Measurements from ENCODE around the gene RCSD1. TPM values are rescaled to one million over a fixed set of nuclear protein-coding genes. Genes with fewer than 3 reads are reported as not detected.
"Not testable (repeated sequence)": the region's sequence is repeated elsewhere in the genome, so short reads cannot be mapped to it uniquely, and the experiment has no call there.

RCSD1 gene
- total RNA-seq, 4 donors from 2014 or later: 2.4 to 8.7 (median 4.4) TPM

DNA sequence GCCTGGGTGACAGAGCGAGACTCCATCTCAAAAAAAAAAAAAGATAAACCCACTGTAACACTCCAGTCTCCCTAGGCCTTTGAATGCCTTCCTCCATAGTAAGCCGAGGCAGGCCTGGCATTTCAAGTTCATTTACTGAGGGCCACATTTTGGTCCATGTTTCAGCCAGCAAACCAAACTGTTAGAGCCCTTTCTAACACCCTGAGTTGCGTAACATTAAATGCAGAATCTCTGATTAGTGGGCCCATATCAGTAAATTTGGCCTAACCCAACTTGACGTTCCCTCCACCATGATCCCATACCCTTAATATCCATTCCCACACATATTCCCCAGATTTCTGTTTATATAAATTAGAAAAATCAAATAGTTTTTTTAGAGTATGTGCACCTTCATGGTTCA lies 104.2 kb downstream of the RCSD1 start:
- no peak for DNase-seq (ENCODE audit: low spot score in 2 of 2)
- intact Hi-C loops (cut with DNase I; ENCODE audit: low total_unique reads): no loop called here
- 97% methylated on average over 4 of the region's 4 CpGs for WGBS, 2 donors
- no peak for TF ChIP-seq POLR2A (IDR thresholded peaks at IDR 0.05)
- TF ChIP-seq, protein P1, sequence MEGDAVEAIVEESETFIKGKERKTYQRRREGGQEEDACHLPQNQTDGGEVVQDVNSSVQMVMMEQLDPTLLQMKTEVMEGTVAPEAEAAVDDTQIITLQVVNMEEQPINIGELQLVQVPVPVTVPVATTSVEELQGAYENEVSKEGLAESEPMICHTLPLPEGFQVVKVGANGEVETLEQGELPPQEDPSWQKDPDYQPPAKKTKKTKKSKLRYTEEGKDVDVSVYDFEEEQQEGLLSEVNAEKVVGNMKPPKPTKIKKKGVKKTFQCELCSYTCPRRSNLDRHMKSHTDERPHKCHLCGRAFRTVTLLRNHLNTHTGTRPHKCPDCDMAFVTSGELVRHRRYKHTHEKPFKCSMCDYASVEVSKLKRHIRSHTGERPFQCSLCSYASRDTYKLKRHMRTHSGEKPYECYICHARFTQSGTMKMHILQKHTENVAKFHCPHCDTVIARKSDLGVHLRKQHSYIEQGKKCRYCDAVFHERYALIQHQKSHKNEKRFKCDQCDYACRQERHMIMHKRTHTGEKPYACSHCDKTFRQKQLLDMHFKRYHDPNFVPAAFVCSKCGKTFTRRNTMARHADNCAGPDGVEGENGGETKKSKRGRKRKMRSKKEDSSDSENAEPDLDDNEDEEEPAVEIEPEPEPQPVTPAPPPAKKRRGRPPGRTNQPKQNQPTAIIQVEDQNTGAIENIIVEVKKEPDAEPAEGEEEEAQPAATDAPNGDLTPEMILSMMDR (IDR thresholded peaks at IDR 0.05): no peak
- no peak overlapping the region for H3K4me3 ChIP-seq (ENCODE audit: low read depth, poor library complexity, severe bottlenecking)

DNA sequence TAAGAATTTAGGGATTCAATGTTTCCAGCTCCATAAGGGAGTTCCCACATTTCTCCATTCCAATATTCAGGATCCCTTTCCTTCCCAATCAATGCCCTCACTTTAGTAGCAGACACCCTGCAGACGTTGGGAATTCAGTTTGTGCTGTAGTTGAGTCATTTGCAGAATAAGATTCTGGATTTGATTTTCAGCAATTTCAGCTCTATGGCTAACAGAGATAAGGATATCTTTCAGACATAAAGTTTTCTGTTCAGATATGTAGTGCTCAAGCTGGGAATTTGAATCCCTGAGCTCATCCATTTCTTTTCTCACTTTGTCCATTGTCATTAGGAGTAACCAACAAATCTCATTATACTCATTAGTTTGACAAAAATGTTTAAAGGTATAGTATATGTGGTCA lies 104.8 kb downstream of the RCSD1 start:
- WGBS, 2 donors: 65 to 70% methylated on average over 1 of the region's 1 CpG
- TF ChIP-seq POLR2A (IDR thresholded peaks at IDR 0.05): no peak
- no peak overlapping the region for H3K4me3 ChIP-seq (ENCODE audit: low read depth, poor library complexity, severe bottlenecking)
- intact Hi-C loops (cut with DNase I; ENCODE audit: low total_unique reads): no loop called here
- no peak for DNase-seq (ENCODE audit: low spot score in 2 of 2)

DNA sequence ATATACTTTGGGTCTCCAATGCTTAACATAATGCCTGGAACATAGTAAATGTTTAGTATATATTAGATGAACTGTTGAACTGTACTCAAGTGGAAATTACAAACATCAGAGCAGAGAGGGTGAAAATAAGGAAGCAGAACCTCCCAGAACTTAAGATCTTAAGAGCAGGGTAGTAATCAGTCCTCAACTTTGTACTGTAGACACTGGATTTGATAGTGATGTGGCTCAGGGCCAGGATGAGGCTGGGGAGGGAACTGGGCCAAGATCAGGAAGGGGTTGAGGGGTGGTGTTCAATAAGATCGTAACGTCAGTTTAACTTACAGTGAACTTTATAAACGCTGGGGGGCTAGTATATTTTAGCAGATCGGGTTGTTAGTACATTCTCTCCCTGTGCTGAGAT lies 107.1 kb downstream of the RCSD1 start:
- 86 to 89% methylated on average over 4 of the region's 4 CpGs for WGBS, 2 donors
- TF ChIP-seq, protein P1 (IDR thresholded peaks at IDR 0.05): no peak
- no peak for TF ChIP-seq POLR2A (IDR thresholded peaks at IDR 0.05)

DNA sequence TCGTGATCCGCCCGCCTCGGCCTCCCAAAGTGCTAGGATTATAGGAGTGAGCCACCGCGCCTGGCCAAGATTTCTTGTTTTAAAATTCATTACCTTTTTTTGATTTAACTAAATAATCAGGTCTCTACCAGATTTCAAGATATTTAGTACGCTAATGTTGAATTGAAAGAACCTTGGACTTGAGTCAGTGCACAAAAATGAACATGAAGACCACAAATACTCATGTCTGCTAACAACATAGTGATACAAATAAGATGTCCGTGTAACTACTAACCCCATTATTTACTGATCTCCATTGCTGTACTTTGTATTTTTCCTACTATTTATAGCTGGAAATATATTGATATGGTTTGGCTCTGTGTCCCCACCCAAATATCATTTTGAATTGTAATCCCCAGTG lies 108.1 kb downstream of the RCSD1 start:
- 95 to 98% methylated on average over 8 of the region's 8 CpGs for WGBS, 2 donors
- TF ChIP-seq, protein P1 (IDR thresholded peaks at IDR 0.05): no peak
- no peak for TF ChIP-seq POLR2A (IDR thresholded peaks at IDR 0.05)
- intact Hi-C loops (cut with DNase I; ENCODE audit: low total_unique reads): no loop called here
- H3K4me3 ChIP-seq (ENCODE audit: low read depth, poor library complexity, severe bottlenecking): no peak overlapping the region
- DNase-seq (ENCODE audit: low spot score in 2 of 2): no peak

More for the DNA sequence above, 107.1 kb downstream of the RCSD1 start:
- H3K4me3 ChIP-seq (ENCODE audit: low read depth, poor library complexity, severe bottlenecking): no peak overlapping the region
- no peak for DNase-seq (ENCODE audit: low spot score in 2 of 2)
- intact Hi-C loops (cut with DNase I; ENCODE audit: low total_unique reads): no loop called here

DNA sequence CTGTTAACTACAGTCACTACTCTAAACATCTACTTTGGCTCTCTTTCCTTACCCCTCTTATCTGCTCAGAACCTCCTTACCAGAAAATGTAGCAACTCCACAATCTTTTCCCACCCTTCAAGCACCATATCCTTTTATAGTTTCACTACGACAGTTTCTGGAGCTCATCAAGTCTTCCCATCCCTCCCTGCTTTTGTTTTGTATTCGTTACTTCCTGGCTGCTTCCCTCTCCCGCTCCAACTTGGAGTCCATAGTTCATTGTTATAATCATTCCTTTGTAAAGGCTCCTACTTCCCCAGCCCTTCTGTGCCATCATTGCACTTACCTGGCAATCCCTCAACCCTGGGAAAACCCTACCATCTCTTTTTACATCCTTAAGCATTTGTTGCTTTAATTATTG lies 109.7 kb downstream of the RCSD1 start:
- TF ChIP-seq POLR2A (IDR thresholded peaks at IDR 0.05): no peak
- TF ChIP-seq, protein P1 (IDR thresholded peaks at IDR 0.05): no peak
- DNase-seq (ENCODE audit: low spot score in 2 of 2): no peak
- 41 to 42% methylated on average over 3 of the region's 3 CpGs for WGBS, 2 donors
- no peak overlapping the region for H3K4me3 ChIP-seq (ENCODE audit: low read depth, poor library complexity, severe bottlenecking)
- intact Hi-C loops (cut with DNase I; ENCODE audit: low total_unique reads): no loop called here

DNA sequence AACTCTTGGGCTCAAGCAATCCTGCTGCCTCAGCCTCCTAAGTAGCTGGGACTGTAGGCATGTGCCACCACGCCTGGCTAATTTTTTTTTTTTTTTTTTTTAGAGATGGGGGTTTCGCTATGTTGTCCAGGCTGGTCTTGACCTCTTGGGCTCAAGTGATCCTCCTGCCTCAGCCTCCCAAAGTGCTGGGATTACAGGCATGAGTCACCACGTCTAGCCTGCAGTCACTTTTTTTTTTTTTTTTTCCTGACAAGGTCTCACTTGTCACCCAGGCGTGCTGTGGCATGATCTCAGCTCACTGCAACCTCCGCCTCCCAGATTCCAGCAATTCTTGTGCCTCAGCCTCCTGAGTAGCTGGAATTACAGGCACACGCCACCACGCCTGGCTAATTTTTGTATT lies 111.1 kb downstream of the RCSD1 start:
- 87 to 88% methylated on average over 7 of the region's 7 CpGs for WGBS, 2 donors

DNA sequence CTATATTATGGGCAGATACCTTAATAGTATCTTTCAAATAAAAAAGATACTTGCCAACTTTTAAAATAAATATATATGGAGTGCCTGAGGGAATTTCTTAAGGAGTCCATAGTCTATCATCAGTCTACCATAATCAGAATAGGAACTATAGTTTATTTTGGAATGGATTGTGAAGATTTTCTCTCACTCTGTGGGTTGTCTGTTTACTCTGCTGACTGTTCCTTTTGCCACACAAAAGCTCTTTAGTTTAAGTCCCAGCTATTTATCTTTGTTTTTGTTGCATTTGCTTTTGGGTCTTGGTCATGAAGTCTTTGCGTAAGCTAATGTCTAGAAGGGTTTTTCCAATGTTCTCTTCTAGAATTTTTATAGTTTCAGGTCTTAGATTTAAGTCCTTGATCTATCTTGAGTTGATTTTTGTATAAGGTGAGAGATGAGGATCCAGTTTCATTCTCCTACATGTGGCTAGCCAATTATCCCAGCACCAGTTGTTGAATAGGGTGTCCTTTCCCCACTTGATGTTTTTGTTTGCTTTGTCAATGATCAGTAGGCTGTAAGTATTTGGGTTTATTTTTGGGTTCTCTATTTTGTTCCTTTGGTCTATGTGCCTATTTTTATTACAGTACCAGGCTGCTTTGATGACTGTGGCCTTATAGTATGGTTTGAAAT lies 112.5 kb downstream of the RCSD1 start:
- 79 to 85% methylated on average over 1 of the region's 1 CpG for WGBS, 2 donors
- intact Hi-C loops (cut with DNase I; ENCODE audit: low total_unique reads); H3K4me3 ChIP-seq (ENCODE audit: low read depth, poor library complexity, severe bottlenecking); DNase-seq (ENCODE audit: low spot score in 2 of 2): not testable (repeated sequence)

More for the DNA sequence above, 111.1 kb downstream of the RCSD1 start:
- intact Hi-C loops (cut with DNase I; ENCODE audit: low total_unique reads); DNase-seq (ENCODE audit: low spot score in 2 of 2); H3K4me3 ChIP-seq (ENCODE audit: low read depth, poor library complexity, severe bottlenecking): not testable (repeated sequence)

Data from lower leg skin (tissue), 4 donors.